GM21825 (cell line): ENCODE measurements around the gene EIF3F.
A peak's percentile ranks its signal among the peaks of the same experiment; 100 is the strongest.

Source experiments
- ATAC-seq: cut with Tn5 transposase; IDR thresholded peaks from one replicate; pipeline ENCODE4 v1.9.1; 2021; ENCODE audit warnings: mild to moderate bottlenecking, moderate library complexity; ENCODE audit not compliant: unreplicated experiment

EIF3F gene

DNA sequence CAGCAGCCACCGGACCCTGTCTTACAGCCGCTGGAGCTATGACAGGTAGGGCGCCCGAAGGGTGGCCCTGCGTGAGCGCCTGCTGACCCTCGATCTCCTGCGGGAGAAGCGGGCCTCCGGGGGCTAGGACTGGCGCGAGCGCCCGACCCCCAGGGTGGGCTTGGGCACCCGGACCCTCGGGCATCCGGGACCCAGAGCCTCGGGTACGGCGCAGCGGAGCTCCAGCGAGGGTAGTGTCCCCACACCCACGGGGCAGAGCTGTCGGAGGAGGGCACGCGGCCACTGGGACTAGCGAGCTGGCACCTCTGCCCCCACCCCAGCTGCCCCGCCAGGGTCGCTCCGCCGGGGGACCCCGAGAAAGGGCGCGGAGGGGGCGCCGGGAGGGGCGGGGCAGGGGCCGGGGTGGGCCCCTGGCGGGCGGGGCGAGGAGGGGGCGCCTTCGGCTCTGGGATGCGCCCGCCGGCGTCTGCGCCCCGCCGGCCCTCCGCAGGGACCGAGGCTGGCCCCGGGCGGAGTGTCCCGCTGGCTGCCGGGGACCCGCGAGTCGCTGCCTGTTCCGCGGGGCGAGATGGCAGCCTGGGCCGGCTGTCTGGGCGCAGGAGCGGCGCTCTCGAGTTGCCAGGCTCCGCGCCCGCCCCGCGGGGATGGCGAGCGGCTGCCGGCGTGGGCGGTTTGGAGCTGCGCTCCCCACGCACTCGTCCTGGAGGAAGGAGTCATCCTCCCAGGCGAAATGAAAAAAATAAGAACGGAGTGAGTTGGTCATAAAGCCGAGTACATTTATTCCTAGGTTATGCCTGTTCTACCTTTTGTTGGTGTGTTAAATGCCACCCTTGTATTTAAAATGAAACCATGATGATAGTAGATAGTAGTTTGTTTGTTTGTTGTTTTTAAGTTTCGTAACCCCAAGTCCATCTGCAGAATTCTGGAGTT lies 32.4 kb downstream of the EIF3F start:
- ATAC-seq: no peak

DNA sequence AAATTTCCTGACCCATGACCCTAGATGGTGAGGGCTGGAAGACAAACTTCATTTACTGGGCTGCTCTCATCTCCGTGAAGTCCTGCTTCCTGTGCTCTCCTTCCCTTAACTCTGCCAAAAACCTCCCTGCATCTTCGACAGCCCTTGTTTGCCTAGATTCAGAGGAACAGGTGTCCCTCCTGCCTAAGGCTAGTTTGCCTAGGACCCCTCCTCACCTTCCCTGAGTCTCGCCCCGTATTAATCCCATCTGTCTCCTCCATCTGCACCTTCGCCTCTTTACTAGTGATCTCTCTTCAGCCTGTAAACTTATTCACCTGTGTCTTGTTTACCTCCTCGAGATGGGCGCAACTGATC lies 33.1 kb downstream of the EIF3F start:
- no peak for ATAC-seq

DNA sequence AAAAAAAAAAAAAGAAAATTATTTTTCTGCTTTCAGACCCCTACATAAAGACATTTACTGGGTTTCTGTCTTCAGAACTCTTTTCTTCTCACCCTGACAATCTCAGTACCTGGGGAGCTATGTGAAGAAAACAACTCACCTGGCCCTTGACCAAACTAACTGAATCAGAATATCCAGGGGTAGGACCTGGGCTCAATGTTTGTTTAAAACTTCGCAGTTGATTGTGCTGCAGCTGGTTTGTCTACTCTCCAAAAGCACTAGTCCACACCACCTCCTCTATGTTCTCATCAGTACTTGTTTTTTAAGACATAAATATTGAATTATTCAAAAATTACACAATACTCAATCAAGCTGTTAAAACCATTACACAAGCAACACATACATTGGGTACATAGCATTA lies 34.8 kb downstream of the EIF3F start:
- no peak for ATAC-seq

DNA sequence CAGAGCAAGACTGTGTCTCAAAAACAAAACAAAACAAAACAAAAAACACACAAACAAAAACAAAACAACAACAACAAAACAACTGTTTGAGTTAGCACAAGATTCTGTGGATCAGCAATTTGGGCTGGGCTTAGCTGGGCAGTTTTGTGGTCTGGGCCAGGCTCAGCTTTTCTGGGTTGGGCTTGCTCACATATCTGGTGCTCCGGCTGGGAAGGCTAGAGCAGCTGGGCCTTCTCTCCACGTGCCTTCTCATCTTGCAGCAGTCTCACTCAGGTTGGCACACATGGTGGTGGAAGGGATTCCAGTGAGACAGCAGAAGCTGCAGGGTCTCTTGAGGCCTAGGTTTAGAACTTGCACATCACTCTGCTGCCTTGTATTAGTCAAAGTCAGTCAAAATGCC lies 35.7 kb downstream of the EIF3F start:
- ATAC-seq: no peak

DNA sequence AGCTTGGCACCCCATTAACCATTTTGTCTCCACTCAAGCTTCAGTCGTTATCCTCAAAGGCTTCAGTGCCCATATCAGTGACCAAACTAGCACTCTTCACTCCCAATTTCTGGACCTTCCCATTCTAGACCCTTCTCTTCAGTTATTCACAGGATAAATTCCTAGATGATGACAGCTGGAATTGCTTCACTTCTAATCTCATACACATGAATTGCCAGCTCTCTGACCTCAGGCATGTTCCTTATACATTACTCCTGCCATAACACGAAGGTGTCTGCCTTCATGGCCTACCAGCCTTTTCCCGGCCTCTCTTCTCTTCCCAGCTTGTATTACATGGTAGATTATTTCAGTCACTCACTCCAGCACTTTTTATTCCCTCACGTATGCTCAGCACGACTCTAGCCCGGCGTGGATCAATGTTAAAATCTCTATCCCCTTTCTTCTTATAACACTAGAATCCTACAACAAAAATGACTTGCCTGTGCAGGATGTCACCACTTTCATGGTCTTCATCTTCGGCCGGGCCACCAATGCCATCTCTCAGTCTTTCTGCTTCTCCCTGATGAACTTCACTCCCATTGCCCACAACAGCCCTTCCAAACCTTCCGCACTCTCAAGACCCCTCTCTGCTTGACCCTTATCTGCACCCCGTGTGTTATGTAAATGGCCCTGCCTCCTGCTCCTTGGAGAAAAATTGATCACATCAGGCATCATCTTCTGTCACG lies 36.9 kb downstream of the EIF3F start:
- no peak for ATAC-seq

DNA sequence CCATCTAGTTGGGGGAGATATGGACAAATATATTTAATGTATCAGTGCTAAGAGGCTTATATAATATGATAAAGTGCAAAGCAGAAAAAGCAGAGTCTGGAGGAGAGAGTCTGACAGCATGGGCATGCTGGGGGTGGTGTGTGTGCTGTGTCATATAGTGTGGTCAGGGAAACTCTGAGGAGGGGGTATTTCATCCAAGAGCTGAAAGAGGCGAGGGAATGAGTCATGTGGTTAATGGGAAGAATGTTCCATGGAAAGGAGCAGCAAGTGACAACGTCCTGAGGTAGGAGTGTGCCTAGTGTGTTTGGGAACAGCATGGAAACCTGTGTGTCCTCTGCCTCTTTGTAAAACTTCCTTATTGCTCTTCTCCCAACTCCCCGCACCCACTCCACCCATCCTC lies 38.0 kb downstream of the EIF3F start:
- no peak for ATAC-seq

DNA sequence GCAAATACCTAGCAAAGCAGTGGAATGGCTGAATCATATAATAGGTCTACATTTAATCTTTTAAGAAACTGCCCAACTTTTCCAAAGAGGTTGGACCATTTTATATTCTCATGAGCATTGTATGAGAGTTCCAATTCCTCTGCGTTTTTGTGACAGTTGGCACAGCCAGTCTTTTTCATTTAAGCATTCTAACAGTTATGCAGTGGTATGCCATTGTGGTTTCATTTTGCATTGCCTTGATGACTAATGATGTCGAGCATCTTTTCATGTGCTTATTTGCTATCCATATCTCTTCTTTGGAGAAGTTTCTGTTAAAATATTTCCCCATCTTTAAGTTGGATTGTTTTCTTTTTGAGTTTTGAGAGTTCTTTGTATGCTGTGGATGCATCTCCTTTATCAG lies 38.7 kb downstream of the EIF3F start:
- no peak for ATAC-seq

DNA sequence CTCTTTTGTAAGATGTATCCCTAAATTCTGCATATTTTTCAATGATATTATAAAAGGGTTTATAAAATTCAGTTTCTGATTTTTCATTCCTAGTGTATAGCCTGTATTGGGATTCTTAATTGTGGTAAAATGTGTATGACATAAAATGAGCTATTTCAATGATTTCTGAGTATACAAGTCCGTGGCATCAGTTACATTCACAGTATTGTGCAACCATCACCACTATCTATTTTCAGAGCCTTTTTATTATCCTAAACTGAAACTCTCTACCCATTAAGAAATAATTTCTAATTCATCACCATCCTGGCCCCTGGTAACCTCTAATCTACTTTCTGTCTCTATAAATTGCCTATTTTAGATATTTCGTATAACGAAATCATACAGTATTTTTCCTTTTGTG lies 39.8 kb downstream of the EIF3F start:
- ATAC-seq: no peak

DNA sequence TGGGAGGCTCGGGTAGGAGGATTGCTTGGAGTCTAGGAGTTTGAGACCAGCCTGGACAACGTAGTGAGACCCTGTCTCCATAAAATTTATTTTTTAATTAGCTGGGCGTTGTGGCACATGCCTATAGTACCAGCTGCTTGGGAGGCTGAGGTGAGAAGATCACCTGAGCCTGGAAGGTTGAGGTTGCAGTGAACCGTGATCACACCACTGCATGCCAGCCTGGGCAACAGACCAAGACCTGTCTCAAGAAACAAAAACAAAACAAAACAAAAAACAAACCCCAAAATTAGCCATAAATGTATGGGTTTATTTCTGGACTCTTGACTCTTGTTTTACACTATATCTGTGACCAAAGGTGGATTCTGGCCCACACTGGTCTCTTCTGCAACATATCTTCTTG lies 41.6 kb downstream of the EIF3F start:
- ATAC-seq: no peak

DNA sequence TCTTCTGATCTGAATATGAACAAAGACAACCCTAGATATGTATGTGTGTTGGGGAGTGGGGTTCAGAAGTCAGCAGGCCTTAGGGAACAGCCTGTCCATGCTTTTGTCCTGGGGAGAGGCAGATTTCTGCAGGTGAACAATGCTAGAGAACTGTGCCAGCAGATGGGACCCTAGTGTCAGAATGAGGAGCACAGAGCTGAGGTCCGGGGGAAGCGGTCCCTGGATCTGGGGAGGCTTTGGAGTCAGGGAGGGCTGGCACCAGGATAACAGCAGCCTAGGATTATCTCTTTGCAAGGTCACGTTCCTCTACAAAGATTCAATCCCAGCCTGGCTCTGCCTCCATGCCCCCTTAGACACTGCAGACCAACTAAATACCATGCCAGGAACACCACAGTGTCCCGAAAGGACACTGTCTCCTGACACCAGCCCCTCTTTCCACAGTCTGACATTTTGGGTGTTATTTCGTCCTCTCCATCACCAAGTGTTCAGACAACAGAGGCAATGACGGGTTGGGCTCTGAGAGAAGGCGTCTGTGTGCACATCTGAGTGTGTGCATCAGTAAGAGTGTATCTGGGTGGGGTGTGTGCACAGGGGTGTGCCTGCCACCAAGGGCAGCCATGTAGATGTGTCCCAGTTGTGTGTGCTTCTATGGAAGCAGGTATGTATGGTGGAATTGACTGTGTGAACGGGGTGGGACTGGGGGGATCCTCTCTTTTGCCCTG lies 43.5 kb downstream of the EIF3F start:
- no peak for ATAC-seq

DNA sequence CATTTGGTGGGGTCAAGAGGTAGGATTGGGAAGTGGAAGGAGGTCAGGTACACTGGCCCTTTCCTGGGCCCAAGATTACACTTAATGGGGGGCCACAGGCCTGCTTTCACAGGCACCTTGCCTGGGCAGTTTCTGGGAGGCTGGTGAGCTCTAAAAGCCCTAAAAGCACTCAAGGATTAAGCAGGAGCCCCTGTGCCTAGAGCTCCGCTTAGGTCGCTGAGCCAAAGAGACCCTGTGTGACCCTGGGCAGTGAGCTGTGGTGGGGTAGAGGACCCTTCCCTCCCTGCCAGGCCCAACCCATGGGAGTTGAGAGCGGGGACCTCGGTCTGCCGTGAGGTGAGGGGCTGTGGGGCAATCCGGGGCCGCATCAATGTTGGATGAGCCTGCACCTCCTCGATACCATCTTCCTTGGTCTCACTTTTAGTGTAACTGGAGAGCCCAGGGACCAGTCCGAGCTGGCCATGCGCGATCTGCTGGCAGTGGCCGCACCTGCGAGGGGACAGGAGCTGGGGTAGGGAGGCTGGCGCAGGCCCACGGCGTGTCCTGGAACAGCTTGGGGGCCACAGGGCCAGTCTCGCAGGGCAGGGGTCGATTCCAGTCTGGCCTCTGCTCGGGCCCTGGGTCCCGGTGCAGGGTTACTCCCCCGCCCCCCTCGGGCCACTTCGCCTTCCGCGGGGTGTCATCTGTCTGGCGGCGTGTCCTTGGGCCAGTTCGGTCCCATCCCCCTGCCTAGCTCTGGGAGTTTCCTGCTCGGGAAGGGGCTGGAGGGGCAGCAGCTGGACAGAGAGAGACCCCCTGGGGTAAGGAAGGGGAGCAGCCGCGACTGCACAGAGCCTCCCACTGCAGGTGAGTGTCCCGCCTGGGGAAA lies 44.3 kb downstream of the EIF3F start:
- no peak for ATAC-seq

DNA sequence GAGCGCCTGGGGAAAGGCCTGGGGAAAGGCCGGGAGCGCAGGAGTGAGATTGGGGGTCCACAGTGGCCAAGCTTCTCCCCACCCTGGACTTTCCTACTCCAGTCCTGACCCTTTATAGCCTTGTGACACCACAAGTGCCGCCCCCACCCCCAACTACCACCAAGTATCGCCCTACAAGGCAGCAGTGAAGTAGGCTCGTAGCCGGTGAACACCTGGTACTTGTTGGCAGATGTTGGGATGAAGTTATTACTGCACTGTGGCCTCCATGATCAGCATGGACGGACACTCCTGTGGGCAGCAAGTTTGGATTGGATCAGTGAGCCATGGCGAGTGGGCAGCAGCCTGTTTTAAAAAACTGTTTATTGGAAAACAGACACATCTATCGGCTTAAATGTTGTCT lies 45.0 kb downstream of the EIF3F start:
- ATAC-seq: no peak

DNA sequence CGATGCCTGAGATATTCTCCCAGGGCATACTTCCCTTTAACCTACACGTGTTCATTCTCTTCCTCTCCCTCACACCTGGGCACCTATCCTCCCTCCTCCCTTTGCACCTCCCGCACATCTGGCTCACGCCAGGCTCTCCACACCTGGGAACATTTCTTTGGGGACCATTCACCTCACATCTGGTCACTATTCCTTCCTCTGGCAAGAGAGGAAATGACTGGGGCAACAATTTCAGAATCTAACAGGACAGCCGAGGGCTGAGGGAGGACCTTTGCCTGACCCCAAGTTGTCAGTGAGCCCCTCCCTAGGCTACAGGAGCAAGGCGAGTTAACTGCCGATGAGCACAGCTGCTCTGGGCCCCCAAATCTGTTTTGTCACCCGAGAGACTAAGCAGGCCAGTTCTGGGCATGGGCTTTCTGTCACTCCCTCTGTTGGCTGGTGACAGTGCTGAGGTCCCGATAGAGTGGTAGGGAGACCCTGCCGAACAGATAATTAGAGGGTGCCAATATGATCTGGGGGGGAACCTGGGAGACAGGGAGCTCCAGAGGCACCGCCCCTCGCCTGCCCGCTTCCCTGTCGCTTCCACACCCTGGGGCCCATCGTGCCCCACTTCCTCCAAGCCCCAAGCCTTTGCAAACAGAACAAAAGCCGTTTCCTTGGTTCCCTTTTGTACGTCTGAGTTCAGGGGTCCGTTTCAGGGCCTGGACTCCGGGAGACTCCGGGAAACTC lies 45.6 kb downstream of the EIF3F start:
- no peak for ATAC-seq

DNA sequence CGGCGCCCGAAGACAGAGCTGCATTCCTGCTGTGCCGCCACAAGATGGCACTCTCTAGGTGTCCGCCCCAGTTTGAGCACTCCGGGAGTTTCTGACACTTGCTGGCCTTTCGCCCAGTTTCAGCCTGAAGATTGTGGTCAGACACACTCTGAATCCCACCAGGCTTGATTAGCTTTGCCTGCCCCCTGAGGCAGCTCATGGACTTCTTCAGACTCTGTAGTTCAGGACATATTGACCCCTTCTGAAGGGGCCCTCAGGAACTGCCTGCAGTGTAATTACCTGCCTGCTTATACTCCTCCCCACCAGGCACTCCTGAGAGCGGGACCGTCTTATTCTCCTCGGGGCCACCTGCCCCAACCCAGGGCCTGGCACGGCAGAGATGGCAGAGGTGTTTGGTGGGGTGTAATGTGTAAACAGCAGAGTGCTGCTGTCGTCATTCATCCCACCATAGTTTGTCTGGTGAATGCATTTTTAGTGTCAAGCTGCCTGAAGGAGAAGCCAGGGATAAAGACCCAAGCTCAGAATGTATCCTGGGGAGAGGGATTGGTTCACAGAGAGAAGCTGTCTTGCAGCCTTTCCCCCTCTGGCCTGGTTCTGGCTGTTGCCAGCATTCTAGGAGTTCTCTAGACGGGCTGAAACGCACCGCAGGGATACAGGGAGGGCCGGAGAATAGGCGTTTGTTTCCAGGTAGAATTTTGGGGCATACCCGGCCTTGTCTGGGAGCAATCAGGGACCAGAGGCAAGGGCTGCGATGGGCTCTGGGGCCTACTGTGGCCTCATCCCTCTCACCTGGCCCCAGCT lies 46.4 kb downstream of the EIF3F start:
- ATAC-seq: peak; percentile 66

DNA sequence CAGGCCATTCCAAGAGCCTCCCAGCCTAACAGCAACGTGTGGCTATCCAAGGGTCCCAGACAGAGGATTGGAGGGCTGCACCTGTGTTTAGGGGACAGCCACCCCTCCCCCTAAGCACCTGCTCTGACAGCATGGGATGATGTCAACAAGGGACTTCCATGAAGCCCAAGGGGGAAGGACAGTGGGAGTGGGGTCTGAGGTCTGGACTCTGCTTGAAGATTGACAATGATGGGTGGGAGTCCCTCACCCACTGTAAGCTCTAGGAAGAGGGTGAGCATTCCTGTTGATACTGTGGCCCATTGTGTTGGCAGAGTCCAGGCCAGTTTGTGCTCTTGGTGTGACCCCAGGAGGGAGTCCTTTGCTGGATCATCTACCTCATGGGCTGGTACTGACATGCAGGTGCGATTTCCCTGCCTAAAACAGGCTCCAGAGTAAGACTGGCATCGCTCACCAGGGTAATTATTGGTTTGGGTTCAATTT lies 47.0 kb downstream of the EIF3F start:
- ATAC-seq: no peak

DNA sequence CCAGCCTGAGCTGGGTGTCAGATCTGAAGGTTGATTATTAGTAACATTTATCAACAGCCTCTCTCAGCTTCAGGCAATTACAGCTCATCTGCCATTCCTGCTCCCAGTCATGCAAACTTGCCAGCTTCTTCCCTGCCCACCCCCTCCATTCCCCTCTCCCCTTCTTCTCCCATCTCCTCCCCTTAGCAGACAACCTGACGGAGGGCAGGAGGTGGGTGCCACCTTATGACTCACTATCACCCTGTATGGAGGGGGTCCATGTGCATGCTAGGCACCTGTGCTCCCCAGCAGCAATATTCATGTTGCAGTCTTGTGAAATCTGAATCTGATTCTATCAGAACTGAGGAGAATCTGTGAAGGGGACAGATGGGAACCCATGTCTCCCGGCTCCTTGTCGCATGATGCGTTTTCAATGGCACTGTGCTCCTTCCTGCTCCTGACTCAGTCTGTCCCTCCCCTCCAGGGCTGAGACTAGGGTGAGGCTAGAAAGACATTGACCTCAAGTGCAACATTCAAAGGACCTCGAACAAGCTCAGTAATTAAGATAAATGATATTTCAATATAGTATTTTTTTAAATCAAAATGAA lies 47.6 kb downstream of the EIF3F start:
- ATAC-seq: no peak

DNA sequence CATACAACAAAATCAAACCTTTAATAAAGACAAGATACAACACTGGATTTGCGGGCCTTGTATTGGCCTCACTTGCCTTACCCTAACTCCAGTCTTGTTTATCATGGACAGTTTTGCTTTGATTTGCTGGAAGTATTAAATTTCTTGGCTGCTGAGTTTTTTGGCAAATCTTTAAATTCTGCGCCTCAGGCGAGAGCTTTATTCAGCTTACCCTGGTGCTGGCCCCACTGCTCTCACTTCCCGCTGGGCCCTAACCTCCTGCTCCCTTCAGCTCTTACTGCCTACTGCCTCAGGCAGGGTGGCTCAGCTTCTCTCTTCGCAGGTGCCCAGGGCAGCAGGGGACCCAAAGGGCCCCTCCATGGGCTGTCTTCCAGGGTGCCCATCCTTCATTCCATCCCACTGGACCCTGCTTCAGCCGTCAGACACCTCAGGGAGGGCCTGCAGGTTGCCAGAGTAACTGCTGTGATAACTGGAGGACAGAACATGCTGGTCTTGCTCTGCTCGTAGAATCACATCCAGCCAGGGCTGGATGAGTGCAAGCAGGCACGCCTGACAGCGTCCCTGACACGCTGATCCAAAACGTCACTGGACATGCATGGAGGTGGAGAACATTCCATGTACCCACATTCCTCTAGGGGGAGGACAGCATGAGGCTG lies 48.2 kb downstream of the EIF3F start:
- ATAC-seq: no peak
